Activated CD4-positive, CD25-positive, alpha-beta regulatory T cell (primary cell): ENCODE results near the gene CEACAM21.
A peak's percentile ranks its signal among the peaks of the same experiment; 100 is the strongest.

Experiments
- DNase-seq, 4 experiments: peaks; one replicate each; lab custom pipeline; 2025; lab: John Stamatoyannopoulos, UW

The CEACAM21 gene

DNA sequence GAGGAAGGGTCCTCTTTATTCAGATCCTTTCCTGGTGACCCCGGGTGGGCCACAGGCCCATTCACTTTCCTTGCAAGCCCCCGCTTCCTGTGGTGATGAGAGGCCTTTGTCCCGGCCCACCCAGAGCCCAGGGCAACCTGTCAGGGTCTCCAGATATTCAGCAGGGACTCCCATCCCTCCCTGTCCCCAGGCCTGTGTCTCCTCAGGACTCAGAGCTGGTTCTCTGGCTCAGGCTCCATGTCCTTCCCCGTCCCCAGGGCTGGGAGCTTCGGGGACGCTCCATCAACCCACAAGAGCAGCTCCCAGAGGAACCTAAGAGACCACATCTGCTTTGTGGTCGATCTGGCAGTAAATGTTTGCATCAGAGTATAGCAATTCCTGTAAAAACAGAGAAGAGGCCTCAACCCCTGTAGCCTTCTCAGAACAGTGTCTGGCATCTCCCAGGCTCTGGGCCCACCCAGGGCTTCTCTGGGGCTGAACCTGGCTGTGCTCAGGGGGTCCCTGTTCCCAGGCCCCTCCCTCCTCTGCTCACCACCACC lies 43.1 kb downstream of the CEACAM21 start:
- DNase-seq = no peak

DNA sequence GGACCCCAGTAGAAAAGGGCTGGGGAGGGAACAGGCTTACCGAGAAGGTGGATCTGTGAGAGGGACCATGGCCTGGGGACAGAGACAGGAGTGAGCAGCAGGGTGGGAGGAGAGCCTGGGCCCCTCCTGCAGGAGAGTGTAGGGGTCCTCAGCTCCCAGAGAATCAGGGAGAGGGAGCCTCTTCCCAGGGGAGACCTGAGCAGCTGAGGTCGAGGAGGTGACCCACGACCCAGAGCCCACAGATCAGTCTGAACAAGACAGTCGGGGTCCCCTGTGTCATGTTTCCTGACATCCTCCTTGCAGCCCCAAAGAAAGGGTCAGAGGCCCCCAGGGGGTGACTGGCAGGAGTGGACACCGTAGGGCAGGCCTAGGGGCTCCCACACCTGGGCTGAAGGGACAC lies 44.2 kb downstream of the CEACAM21 start:
- no peak for DNase-seq

DNA sequence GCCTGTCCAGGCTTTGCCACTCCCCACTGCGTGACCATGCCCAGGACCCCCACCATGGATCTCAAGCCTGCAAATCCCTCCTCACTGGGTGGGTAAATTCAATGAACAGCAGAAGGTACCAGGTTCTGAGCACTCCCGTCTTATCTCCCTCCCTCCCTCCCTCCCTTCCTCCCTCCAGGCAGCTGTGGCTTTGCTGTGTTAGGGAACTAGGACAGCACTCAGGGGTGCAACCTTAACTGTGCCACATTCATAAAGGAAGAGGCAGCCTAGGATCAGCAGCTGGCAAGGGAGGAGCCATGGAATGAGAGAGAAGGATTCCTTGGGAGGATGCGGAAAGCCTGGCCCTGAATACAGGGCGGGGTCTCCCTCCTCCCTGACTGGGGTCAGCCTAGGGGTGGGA lies 45.3 kb downstream of the CEACAM21 start:
- DNase-seq = no peak

DNA sequence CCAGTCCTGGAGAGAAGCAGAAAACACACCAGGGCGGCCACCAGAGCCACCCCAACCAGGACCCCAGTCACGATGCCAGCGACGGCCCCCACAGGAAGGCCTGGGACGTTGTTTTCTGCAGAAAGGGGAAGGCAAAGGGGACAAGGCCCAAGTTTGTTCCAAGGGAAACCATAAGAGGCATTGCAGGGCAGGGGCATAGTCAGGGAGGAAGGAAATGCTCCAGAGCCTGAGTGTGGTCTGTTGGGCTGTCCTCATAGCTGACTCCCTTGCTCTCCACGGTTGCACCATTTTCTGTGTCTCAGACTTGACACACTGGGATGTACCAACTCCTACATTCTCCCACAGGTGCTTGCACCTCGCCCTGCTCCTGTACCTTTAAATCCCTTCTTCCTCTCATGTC lies 45.7 kb downstream of the CEACAM21 start:
- no peak for DNase-seq

DNA sequence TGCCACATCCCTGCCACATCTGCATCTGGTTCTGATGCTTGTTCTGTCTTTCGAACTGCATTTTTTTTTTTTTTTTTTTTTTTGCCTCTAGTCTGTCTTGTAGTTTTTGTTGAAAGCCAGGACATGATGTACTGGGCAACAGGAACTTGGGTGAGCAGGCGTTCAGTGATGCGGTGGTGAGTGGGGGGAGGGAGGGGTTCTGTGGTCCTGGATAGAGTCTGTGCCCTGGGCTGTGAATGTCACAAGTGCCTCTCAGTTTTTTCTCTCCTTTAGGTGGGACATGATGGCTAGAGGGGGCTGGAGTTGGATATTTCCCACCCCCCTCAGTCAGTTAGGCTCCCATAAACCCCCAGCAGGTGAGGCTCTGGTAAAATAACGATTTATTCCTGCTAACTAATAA lies 47.4 kb downstream of the CEACAM21 start:
- no peak for DNase-seq

DNA sequence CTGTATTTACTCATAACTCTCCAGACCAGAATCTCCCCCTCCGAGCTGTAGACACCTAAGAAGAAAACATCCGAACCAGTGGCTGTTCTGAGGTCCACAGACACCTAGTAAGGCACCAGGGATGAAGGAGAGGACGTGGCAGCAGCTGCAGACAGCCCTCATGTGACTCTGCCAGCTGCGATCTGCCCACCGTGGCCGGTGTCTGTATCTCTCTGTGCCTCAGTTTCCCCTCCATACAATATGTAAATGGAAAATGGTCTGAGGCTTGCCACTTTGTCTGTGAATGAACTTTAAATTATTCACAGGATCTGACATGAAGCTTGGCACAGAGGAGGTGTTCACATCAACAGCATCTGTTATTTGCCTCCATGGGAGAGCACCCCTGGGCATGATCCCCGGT lies 48.5 kb downstream of the CEACAM21 start:
- no peak for DNase-seq

DNA sequence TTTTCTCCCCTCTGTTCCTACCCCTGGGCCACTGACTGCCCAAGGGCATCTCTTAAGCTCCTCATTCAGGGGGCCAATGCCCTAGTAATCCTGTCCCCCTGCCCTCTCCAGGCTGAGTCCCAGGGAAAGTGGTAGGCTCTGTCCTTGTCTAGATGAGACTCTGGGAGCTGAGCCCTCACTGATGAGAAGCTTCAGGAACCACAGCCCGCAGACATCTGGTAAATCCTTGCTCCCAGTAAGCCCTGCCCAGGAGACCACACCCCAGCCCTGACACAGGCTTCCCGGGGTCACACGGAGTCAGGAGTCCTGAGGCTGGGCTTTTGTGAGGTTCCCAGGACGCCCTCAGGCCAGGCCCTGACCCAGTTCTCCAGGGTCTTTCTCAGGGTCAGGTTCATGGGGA lies 49.0 kb downstream of the CEACAM21 start:
- no peak for DNase-seq

DNA sequence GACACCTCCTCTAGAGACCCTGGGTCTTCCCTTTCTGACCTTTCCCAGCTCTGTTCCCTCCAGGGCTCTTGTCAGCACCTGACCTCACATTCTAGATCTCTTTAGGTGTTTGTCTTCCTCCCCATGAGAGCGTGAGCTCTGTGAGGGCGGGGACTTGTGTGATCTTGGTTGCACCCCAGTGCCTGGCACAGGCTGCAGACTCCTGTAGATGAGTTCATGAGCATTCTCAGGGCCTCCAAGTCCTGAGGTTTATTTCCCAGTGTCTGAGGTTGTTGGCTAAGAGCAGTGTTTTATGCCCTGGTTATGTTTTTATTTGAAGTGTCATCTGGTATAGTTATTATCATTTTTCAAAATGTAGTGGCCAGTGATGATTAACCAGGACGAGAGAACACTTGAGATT lies 50.3 kb downstream of the CEACAM21 start:
- DNase-seq = peak in 1 of 4 experiments; percentile 11

DNA sequence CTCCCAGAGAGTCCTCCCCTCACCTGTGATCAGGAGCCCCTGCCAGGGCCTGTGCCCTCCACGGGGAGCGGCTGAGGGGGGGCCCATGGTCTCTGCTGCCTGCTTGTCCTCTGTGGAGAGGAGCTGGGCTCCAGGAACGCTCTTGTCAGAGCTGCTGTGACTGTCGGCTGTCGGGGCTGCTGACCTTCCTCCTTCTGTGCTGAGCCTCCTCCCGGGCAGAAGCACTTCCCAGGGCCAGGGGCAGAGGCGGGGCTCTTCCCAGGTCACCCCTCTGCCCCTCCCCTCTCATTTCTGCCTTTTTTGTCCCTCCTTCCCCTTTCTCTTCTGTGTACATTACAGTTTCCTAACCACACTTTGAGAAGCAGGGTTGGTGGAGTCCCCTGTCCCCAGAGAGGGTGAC lies 50.9 kb downstream of the CEACAM21 start, which contains the start of gene CEACAM4:
Gene CEACAM4, minus strand, starts transcription at position 198 of the 400 bp plus-strand sequence. Its CDS starts 111 bp downstream, at position 87.
- no peak for DNase-seq

DNA sequence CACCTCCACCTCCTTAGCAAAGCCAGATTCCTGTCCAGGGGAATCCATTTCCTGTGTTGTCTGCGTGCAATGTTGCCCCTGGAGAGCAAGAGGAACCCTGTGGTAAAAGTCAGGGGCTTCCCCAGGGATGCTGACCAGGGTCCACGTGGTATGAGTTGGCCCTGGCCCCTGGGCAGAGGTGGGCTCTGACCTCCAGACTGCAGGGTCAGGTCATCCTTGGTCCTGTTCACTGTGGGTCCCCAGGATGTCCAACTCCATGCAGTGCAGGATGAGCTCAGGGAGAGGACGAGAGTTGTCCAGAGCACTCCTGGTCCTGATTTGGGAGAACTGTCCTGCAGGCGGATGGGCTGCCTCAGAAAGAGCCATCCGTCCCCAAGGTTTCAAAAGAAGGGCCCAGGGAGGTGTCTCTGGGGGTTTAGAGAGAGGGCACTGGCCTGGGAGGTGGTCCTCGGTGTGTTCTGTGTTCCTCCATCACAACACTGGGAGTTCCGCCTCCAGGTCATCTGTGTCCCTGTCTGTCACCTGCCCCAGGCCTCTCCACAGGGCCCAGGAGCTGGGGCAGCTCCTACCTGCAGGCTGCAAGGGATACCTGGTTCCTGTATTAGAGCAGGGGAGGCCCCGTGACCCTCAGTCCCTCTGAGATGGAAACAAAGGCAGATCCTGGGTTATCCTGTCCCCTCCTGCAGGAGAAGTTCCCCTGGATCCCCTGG lies 52.2 kb downstream of the CEACAM21 start:
- no peak for DNase-seq
